GM12864 (cell line): ENCODE results near the gene AFF3.

Experiments
- DNase-seq: peaks from one replicate; pipeline ENCODE4 v3.0.0-alpha.2; 2011; ENCODE audit warnings: low read depth
- H3K4me3 ChIP-seq: 2 replicates; pipeline ENCODE4 v1.5.1; 2011; ENCODE audit warnings: mild to moderate bottlenecking, low read depth, low read length, control low read depth
- CTCF ChIP-seq: IDR thresholded peaks from 2 replicates; pipeline ENCODE4 v1.5.1; 2011; ENCODE audit warnings: low read depth, mild to moderate bottlenecking, moderate library complexity, low read length, control low read depth, inconsistent platforms; ENCODE audit errors: missing control alignments

The AFF3 gene

GRCh38 chr2:99648906-99649789, 493.2 kb downstream of the AFF3 start:
- H3K4me3 ChIP-seq: no peak overlapping the region
- no peak for DNase-seq

GRCh38 chr2:99648178-99648844, 494.1 kb downstream of the AFF3 start:
- no peak for DNase-seq
- no peak overlapping the region for H3K4me3 ChIP-seq
- TF ChIP-seq CTCF: no peak

More at GRCh38 chr2:99648906-99649789, 493.2 kb downstream of the AFF3 start:
- no peak for TF ChIP-seq CTCF

- no peak for DNase-seq
- TF ChIP-seq CTCF: no peak
- H3K4me3 ChIP-seq: no peak overlapping the region
These were observed 496.4 kb downstream of the AFF3 start for GRCh38 chr2:99645960-99646359.

- DNase-seq: no peak
- H3K4me3 ChIP-seq: no peak overlapping the region
- no peak for TF ChIP-seq CTCF
These were observed 498.0 kb downstream of the AFF3 start for GRCh38 chr2:99644419-99644787.

GRCh38 chr2:99643787-99644418, 498.5 kb downstream of the AFF3 start:
- DNase-seq: no peak
- no peak overlapping the region for H3K4me3 ChIP-seq
- no peak for TF ChIP-seq CTCF

GRCh38 chr2:99641999-99642398, 500.4 kb downstream of the AFF3 start:
- no peak overlapping the region for H3K4me3 ChIP-seq
- no peak for DNase-seq

More at GRCh38 chr2:99641999-99642398, 500.4 kb downstream of the AFF3 start:
- TF ChIP-seq CTCF: no peak
